Activated B cell treated with CpG ODN at 0.5 μM for 24 hours (primary cell): ENCODE measurements around the gene WWC1. TPM values are rescaled to one million over a fixed set of nuclear protein-coding genes. Genes with fewer than 3 reads are reported as not detected.

Source experiments
- ATAC-seq: fragments of 200-7000 bp; cut with Tn5 transposase; one replicate; pipeline ENCODE4 v1.10.0; 2021; ENCODE audit warnings: low read depth, mild to moderate bottlenecking, moderate library complexity
- CTCF ChIA-PET: fragments of 350-600 bp; sonication (Branson Sonifier 250); formaldehyde crosslinking; loops from one replicate; lab custom pipeline; 2021; ENCODE audit warnings: antibody characterized with exemption; lab: Charles Lee
- POLR2A ChIA-PET: fragments of 350-600 bp; sonication (Branson Sonifier 250); formaldehyde crosslinking; loops from one replicate; lab custom pipeline; 2021; ENCODE audit warnings: antibody characterized with exemption; lab: Charles Lee
- DNase-seq: peaks from one replicate; pipeline ENCODE4 v3.0.0; 2022
- H3K27ac Mint-ChIP-seq: one replicate; pipeline ENCODE4 v1.8.0; 2020; ENCODE audit warnings: mixed read lengths
- H3K27me3 Mint-ChIP-seq: one replicate; pipeline ENCODE4 v1.8.0; 2021; ENCODE audit warnings: mixed read lengths
- H3K36me3 Mint-ChIP-seq: one replicate; pipeline ENCODE4 v1.8.0; 2021; ENCODE audit warnings: low read depth, mixed read lengths
- H3K4me1 Mint-ChIP-seq: one replicate; pipeline ENCODE4 v1.8.0; 2021; ENCODE audit warnings: mixed read lengths
- H3K4me3 Mint-ChIP-seq: one replicate; pipeline ENCODE4 v1.8.0; 2020; ENCODE audit warnings: mild to moderate bottlenecking, mixed read lengths
- H3K9me3 Mint-ChIP-seq: one replicate; pipeline ENCODE4 v1.8.0; 2020; ENCODE audit warnings: mixed read lengths
- CTCF ChIP-seq: fragments of 200-600 bp; IDR thresholded peaks from one replicate; pipeline ENCODE4 v1.8.0; 2022; ENCODE audit warnings: antibody characterized with exemption, mild to moderate bottlenecking
- intact Hi-C: fragments of 100-400 bp; cut with micrococcal nuclease; formaldehyde crosslinking; loops from one replicate; pipeline ENCODE4 v1.15.1; 2024
- total RNA-seq: library from RNA; stranded (reverse); gene quantifications from 2 replicates; pipeline ENCODE4 v1.2.3, GENCODE V29; 2022

Gene WWC1
- total RNA-seq, 1 donor from 2014 or later, result 2.0 TPM

- Mint-ChIP-seq H3K27me3 (no peaks in the 10 kb centered on the region), H3K27ac (no peak overlapping the region), H3K36me3 (no peaks in the 10 kb centered on the region), H3K9me3 (no peaks in the 10 kb centered on the region), H3K4me1 (no peaks in the 10 kb centered on the region), H3K4me3 (no peak overlapping the region)
- intact Hi-C loops, result no loop called here
- DNase-seq (no peak), ATAC-seq (no peak)
- no peak for TF ChIP-seq CTCF
- CTCF ChIA-PET, result no interaction called here
- POLR2A ChIA-PET, result no interaction called here
Measured at GRCh38 chr5:168318240-168318639, 26.8 kb downstream of the WWC1 start.

- ATAC-seq (no peak), DNase-seq (no peak)
- POLR2A ChIA-PET, result no interaction called here
- Mint-ChIP-seq H3K9me3 (no peaks in the 10 kb centered on the region), H3K27me3 (no peaks in the 10 kb centered on the region), H3K27ac (no peak overlapping the region), H3K4me3 (no peak overlapping the region), H3K36me3 (no peaks in the 10 kb centered on the region), H3K4me1 (no peaks in the 10 kb centered on the region)
- CTCF ChIA-PET, result no interaction called here
- TF ChIP-seq CTCF, result no peak
- intact Hi-C loops, result no loop called here
Measured at GRCh38 chr5:168319774-168320173, 28.3 kb downstream of the WWC1 start.

GRCh38 chr5:168320805-168321204 is 29.4 kb downstream of the WWC1 start:
- POLR2A ChIA-PET, result no interaction called here
- intact Hi-C loops, result no loop called here
- Mint-ChIP-seq H3K9me3 (no peaks in the 10 kb centered on the region), H3K27ac (no peak overlapping the region), H3K4me3 (no peak overlapping the region), H3K36me3 (no peaks in the 10 kb centered on the region), H3K4me1 (no peaks in the 10 kb centered on the region), H3K27me3 (no peaks in the 10 kb centered on the region)
- DNase-seq (no peak), ATAC-seq (no peak)
- no peak for TF ChIP-seq CTCF
- CTCF ChIA-PET, result no interaction called here

- CTCF ChIA-PET, result no interaction called here
- no peaks in the 10 kb centered on the region for H3K9me3 Mint-ChIP-seq
- no peak for TF ChIP-seq CTCF
Measured at GRCh38 chr5:168324859-168325630, 33.6 kb downstream of the WWC1 start.

GRCh38 chr5:168327019-168327421 is 35.6 kb downstream of the WWC1 start:
- H3K4me3 Mint-ChIP-seq, result no peak overlapping the region
- H3K4me1 Mint-ChIP-seq, result peaks cover 3% of the 10 kb centered on the region
- ChIA-PET CTCF (no interaction called here), POLR2A (no interaction called here)
- no peaks in the 10 kb centered on the region for H3K36me3 Mint-ChIP-seq
- ATAC-seq (no peak), DNase-seq (no peak)
- no peaks in the 10 kb centered on the region for H3K27me3 Mint-ChIP-seq
- H3K27ac Mint-ChIP-seq, result no peak overlapping the region
- TF ChIP-seq CTCF, result no peak
- H3K9me3 Mint-ChIP-seq, result no peaks in the 10 kb centered on the region
- intact Hi-C loops, result no loop called here

More at GRCh38 chr5:168324859-168325630, 33.6 kb downstream of the WWC1 start:
- Mint-ChIP-seq H3K4me3 (no peak overlapping the region), H3K4me1 (peaks cover 3% of the 10 kb centered on the region), H3K36me3 (no peaks in the 10 kb centered on the region), H3K27me3 (no peaks in the 10 kb centered on the region), H3K27ac (no peak overlapping the region)
- intact Hi-C loops, result no loop called here
- ATAC-seq (no peak), DNase-seq (no peak)
- POLR2A ChIA-PET, result no interaction called here
